Panc1 (cell line): ENCODE results near the gene ZBTB22. TPM values are rescaled to one million over a fixed set of nuclear protein-coding genes. Genes with fewer than 3 reads are reported as not detected.

Experiments used
- ATAC-seq: fragments of 200-7000 bp; cut with Tn5 transposase; 2 replicates; pipeline ENCODE4 v1.9.1; 2020; ENCODE audit warnings: mild to moderate bottlenecking, moderate library complexity
- BruUV-seq: library from RNA; stranded (reverse); fragments of 400-500 nt; replicated peaks from 2 replicates; lab custom pipeline; 2021; lab: Mats Ljungman, UMichigan
- CTCF ChIA-PET: fragments of 300-600 bp; sonication (Branson Sonifier 250); formaldehyde crosslinking; loops from one replicate; lab custom pipeline; 2022; ENCODE audit warnings: antibody characterized with exemption; lab: Charles Lee
- POLR2A ChIA-PET: fragments of 300-600 bp; sonication (Branson Sonifier 250); formaldehyde crosslinking; loops from one replicate; lab custom pipeline; 2022; ENCODE audit warnings: antibody characterized with exemption; lab: Charles Lee
- DNase-seq: peaks from one replicate; pipeline ENCODE4 v3.0.0-alpha.2; 2010; ENCODE audit warnings: low read depth, low spot score
- H3K27ac ChIP-seq: 2 replicates; pipeline ENCODE4 v1.5.1; 2011; ENCODE audit warnings: mild to moderate bottlenecking, low read length, inconsistent platforms
- H3K27me3 ChIP-seq: fragments of 200-500 bp; sonication (Bioruptor generic); 2 replicates; pipeline ENCODE4 v1.6.0; 2014; ENCODE audit warnings: low read length, inconsistent platforms; ENCODE audit not compliant: control insufficient read depth, insufficient read depth
- H3K36me3 ChIP-seq: fragments of 200-500 bp; sonication (Bioruptor generic); 2 replicates; pipeline ENCODE4 v1.5.1; 2014; ENCODE audit warnings: inconsistent platforms, mild to moderate bottlenecking, low read length, moderate library complexity; ENCODE audit not compliant: control insufficient read depth, insufficient read depth
- H3K4me1 ChIP-seq: 2 replicates; pipeline ENCODE4 v1.5.1; 2011; ENCODE audit warnings: inconsistent platforms, mild to moderate bottlenecking, low read length, moderate library complexity; ENCODE audit not compliant: control insufficient read depth, insufficient read depth
- H3K4me3 ChIP-seq, 2 experiments: 2 replicates each; pipeline ENCODE4 v1.5.1; 2011 to 2012; ENCODE audit warnings: low read depth in 2 of 2, low read length in 2 of 2, mild to moderate bottlenecking in 2 of 2, inconsistent platforms in 1 of 2, moderate library complexity in 1 of 2
- H3K9me3 ChIP-seq: fragments of 200-500 bp; sonication (Bioruptor generic); 2 replicates; pipeline ENCODE4 v1.5.1; 2014; ENCODE audit warnings: low read depth, mild to moderate bottlenecking, inconsistent platforms, low read length, moderate library complexity; ENCODE audit not compliant: control insufficient read depth, insufficient read depth
- POLR2AphosphoS5 ChIP-seq: IDR thresholded peaks from 2 replicates; pipeline ENCODE4 v1.6.1; 2012; ENCODE audit warnings: mild to moderate bottlenecking, low read depth, low read length, moderate library complexity
- SIN3A ChIP-seq: IDR thresholded peaks from 2 replicates; pipeline ENCODE4 v1.6.1; 2012; ENCODE audit warnings: low read depth, mild to moderate bottlenecking, low read length, moderate library complexity, borderline replicate concordance; ENCODE audit not compliant: insufficient read depth
- TCF7L2 ChIP-seq: IDR thresholded peaks from 2 replicates; pipeline ENCODE4 v1.6.1; 2011; ENCODE audit warnings: mild to moderate bottlenecking, low read depth, low read length, inconsistent platforms
- in situ Hi-C: cut with HindIII; loops from 2 replicates; pipeline ENCODE4 v1.10.0; 2016; ENCODE audit warnings: low sequenced_read_pairs, low pct_unique_long_range_greater_than_20kb
- intact Hi-C: fragments of 100-400 bp; cut with micrococcal nuclease; formaldehyde crosslinking; loops from one replicate; pipeline ENCODE4 v1.10.0; 2022; ENCODE audit not compliant: unreplicated experiment
- total RNA-seq: library from RNA; stranded (reverse); gene quantifications from one replicate; pipeline ENCODE4 v1.2.1, GENCODE V29; 2021; ENCODE audit not compliant: unreplicated experiment
- TF ChIP-seq, protein P1 (sequence below), 2 experiments: IDR thresholded peaks; 2 replicates each; pipeline ENCODE4 v1.6.1; 2011 to 2012; ENCODE audit warnings: low read depth in 2 of 2, control low read depth in 1 of 2, low read length in 1 of 2, mild to moderate bottlenecking in 1 of 2, moderate library complexity in 1 of 2; ENCODE audit not compliant: insufficient read depth in 1 of 2
- TF ChIP-seq, protein P2 (sequence below): fragments of 450-650 bp; IDR thresholded peaks from 2 replicates; pipeline ENCODE4 v1.5.1; 2017; ENCODE audit warnings: mild to moderate bottlenecking

ZBTB22 gene
- total RNA-seq, 1 experiment from 2014 or later, result 16.0 TPM

GRCh38 chr6:33335916-33336315 is 18.4 kb upstream of the ZBTB22 start:
- intact Hi-C loops (no loop called here), in situ Hi-C loops (no loop called here)
- DNase-seq (no peak), ATAC-seq (no peak)
- Histone ChIP-seq H3K27me3 (no peaks in the 10 kb centered on the region), H3K4me3 (no peak overlapping the region), H3K36me3 (no peaks in the 10 kb centered on the region), H3K27ac (no peak overlapping the region), H3K4me1 (no peaks in the 10 kb centered on the region), H3K9me3 (no peaks in the 10 kb centered on the region)
- ChIA-PET CTCF (interaction anchor here (0.6 to 1.5 kb wide), 2 partner anchors 9 to 38 kb away, joined by 4 to 7 read pairs; no protein-coding TSS in a partner anchor), POLR2A (interaction anchor here (0.5 kb wide), 1 partner anchor 58 kb away, joined by 8 read pairs; no protein-coding TSS in a partner anchor)
- TF ChIP-seq, protein P1, sequence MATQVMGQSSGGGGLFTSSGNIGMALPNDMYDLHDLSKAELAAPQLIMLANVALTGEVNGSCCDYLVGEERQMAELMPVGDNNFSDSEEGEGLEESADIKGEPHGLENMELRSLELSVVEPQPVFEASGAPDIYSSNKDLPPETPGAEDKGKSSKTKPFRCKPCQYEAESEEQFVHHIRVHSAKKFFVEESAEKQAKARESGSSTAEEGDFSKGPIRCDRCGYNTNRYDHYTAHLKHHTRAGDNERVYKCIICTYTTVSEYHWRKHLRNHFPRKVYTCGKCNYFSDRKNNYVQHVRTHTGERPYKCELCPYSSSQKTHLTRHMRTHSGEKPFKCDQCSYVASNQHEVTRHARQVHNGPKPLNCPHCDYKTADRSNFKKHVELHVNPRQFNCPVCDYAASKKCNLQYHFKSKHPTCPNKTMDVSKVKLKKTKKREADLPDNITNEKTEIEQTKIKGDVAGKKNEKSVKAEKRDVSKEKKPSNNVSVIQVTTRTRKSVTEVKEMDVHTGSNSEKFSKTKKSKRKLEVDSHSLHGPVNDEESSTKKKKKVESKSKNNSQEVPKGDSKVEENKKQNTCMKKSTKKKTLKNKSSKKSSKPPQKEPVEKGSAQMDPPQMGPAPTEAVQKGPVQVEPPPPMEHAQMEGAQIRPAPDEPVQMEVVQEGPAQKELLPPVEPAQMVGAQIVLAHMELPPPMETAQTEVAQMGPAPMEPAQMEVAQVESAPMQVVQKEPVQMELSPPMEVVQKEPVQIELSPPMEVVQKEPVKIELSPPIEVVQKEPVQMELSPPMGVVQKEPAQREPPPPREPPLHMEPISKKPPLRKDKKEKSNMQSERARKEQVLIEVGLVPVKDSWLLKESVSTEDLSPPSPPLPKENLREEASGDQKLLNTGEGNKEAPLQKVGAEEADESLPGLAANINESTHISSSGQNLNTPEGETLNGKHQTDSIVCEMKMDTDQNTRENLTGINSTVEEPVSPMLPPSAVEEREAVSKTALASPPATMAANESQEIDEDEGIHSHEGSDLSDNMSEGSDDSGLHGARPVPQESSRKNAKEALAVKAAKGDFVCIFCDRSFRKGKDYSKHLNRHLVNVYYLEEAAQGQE (IDR thresholded peaks at IDR 0.05; ENCODE audit: insufficient read depth in 1 of 2, low read depth in 2 of 2, low read length in 1 of 2), result no peak
- no peak for TF ChIP-seq SIN3A
- no peak for TF ChIP-seq POLR2AphosphoS5
- no peak for TF ChIP-seq TCF7L2
- BruUV-seq, result no TSS peak

- no peaks in the 10 kb centered on the region for H3K27me3 ChIP-seq
- CTCF ChIA-PET, result no interaction called here
Observed at GRCh38 chr6:33333666-33334065, 16.1 kb upstream of the ZBTB22 start.

More at GRCh38 chr6:33333666-33334065, 16.1 kb upstream of the ZBTB22 start:
- no peaks in the 10 kb centered on the region for H3K4me1 ChIP-seq
- no TSS peak for BruUV-seq
- no peak overlapping the region for H3K4me3 ChIP-seq
- DNase-seq (no peak), ATAC-seq (no peak)
- H3K36me3 ChIP-seq, result no peaks in the 10 kb centered on the region
- no peaks in the 10 kb centered on the region for H3K9me3 ChIP-seq
- no peak for TF ChIP-seq TCF7L2
- TF ChIP-seq, protein P1 (IDR thresholded peaks at IDR 0.05; ENCODE audit: insufficient read depth in 1 of 2, low read depth in 2 of 2, low read length in 1 of 2), result no peak
- no peak for TF ChIP-seq POLR2AphosphoS5
- TF ChIP-seq, protein P2, sequence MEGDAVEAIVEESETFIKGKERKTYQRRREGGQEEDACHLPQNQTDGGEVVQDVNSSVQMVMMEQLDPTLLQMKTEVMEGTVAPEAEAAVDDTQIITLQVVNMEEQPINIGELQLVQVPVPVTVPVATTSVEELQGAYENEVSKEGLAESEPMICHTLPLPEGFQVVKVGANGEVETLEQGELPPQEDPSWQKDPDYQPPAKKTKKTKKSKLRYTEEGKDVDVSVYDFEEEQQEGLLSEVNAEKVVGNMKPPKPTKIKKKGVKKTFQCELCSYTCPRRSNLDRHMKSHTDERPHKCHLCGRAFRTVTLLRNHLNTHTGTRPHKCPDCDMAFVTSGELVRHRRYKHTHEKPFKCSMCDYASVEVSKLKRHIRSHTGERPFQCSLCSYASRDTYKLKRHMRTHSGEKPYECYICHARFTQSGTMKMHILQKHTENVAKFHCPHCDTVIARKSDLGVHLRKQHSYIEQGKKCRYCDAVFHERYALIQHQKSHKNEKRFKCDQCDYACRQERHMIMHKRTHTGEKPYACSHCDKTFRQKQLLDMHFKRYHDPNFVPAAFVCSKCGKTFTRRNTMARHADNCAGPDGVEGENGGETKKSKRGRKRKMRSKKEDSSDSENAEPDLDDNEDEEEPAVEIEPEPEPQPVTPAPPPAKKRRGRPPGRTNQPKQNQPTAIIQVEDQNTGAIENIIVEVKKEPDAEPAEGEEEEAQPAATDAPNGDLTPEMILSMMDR, result no peak
- TF ChIP-seq SIN3A, result no peak
- intact Hi-C loops, result no loop called here
- H3K27ac ChIP-seq, result no peak overlapping the region
- POLR2A ChIA-PET, result no interaction called here
- in situ Hi-C loops, result no loop called here
